GM18909 (cell line): ENCODE results near the gene LRPAP1.

Experiments
- ATAC-seq: cut with Tn5 transposase; IDR thresholded peaks from one replicate; pipeline ENCODE4 v1.9.1; 2021; ENCODE audit warnings: mild to moderate bottlenecking; ENCODE audit not compliant: unreplicated experiment, poor library complexity

Gene LRPAP1

GRCh38 chr4:3491681-3492405, 40.4 kb downstream of the LRPAP1 start:
- ATAC-seq, result no peak

GRCh38 chr4:3489451-3489962, 42.7 kb downstream of the LRPAP1 start:
- no peak for ATAC-seq

- ATAC-seq, result no peak
Measured at GRCh38 chr4:3488820-3489219, 43.4 kb downstream of the LRPAP1 start.

GRCh38 chr4:3487861-3488260, 44.4 kb downstream of the LRPAP1 start:
- no peak for ATAC-seq

GRCh38 chr4:3486541-3487540, 45.4 kb downstream of the LRPAP1 start:
- ATAC-seq, result no peak

GRCh38 chr4:3485886-3486540, 46.2 kb downstream of the LRPAP1 start:
- no peak for ATAC-seq

- ATAC-seq, result no peak
Measured at GRCh38 chr4:3485011-3485791, 47.0 kb downstream of the LRPAP1 start.

- no peak for ATAC-seq
Measured at GRCh38 chr4:3484057-3484973, 47.9 kb downstream of the LRPAP1 start.

- ATAC-seq, result no peak
Measured at GRCh38 chr4:3483471-3483921, 48.7 kb downstream of the LRPAP1 start.

GRCh38 chr4:3482707-3483106, 49.5 kb downstream of the LRPAP1 start:
- no peak for ATAC-seq

GRCh38 chr4:3481783-3482393, 50.3 kb downstream of the LRPAP1 start:
- ATAC-seq, result no peak

- no peak for ATAC-seq
Measured at GRCh38 chr4:3481113-3481531, 51.1 kb downstream of the LRPAP1 start.

- peak; percentile 62 for ATAC-seq
Measured at GRCh38 chr4:3480528-3481112, 51.6 kb downstream of the LRPAP1 start.

GRCh38 chr4:3479358-3480101, 52.7 kb downstream of the LRPAP1 start:
- ATAC-seq, result no peak

- ATAC-seq, result no peak
Measured at GRCh38 chr4:3478446-3479357, 53.5 kb downstream of the LRPAP1 start.

GRCh38 chr4:3477750-3478430, 54.3 kb downstream of the LRPAP1 start:
- ATAC-seq, result no peak
